ENCODE data around the gene TRERF1.

The TRERF1 gene

DNA sequence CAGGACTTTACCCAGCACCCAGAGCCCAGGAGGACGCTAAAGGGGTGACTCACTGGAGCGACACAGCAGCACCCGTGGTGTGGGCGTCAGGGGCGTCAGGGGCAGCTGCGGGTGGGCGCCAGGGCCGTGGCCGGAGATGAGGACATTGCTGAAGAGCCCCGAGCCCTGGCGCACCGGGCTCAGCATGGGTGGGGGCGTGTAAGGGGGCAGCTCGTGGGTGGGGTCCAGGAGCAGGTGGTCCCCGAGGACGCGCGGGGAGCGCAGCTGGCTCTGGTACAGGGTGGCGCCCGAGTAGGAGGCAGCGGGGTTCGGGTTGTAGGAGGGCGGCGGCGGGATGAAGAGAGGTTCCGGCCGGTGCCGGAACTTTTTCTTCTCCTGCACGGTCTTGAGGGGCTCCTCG lies 192.4 kb downstream of the TRERF1 start:
- H3K9me3 ChIP-seq (ENCODE audit: control insufficient read depth, insufficient read depth, low read length) = no peaks in the 10 kb centered on the region
- no peak overlapping the region for H3K4me3 ChIP-seq (ENCODE audit: low read depth, low read length)
- H3K9ac ChIP-seq (ENCODE audit: low read depth, low read length) = no peak overlapping the region
- H3K36me3 ChIP-seq (ENCODE audit: control insufficient read depth, insufficient read depth, low read length) = peaks cover 11% of the 10 kb centered on the region
- peaks cover 21% of the 10 kb centered on the region for H3K4me1 ChIP-seq (ENCODE audit: control insufficient read depth, insufficient read depth, low read length)
- H3K27me3 ChIP-seq (ENCODE audit: control insufficient read depth, insufficient read depth, low read length) = no peaks in the 10 kb centered on the region

DNA sequence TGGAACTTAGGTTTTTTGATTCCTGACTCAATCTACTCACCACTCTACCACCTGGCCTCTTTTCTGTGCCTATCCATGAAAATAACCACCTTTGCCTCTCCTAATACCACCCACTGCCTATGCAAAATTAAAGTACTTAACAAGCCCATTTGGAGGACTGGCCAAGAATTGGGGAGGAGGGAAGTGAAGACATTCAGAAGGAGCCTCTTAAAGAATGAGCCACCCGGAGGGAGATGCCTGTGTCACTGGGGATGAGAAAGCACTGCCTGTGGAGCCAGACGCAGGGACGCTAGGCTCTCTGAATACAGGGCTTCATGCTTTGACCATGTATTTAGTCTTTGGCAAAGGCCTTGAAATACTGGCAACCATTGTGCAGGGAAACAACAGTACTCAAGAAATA lies 194.1 kb downstream of the TRERF1 start:
- Histone ChIP-seq H3K9ac (ENCODE audit: low read depth, low read length) (no peak overlapping the region), H3K36me3 (ENCODE audit: control insufficient read depth, insufficient read depth, low read length) (peaks cover 15% of the 10 kb centered on the region), H3K4me3 (ENCODE audit: low read depth, low read length) (no peak overlapping the region), H3K27me3 (ENCODE audit: control insufficient read depth, insufficient read depth, low read length) (no peaks in the 10 kb centered on the region), H3K4me1 (ENCODE audit: control insufficient read depth, insufficient read depth, low read length) (peaks cover 21% of the 10 kb centered on the region), H3K9me3 (ENCODE audit: control insufficient read depth, insufficient read depth, low read length) (no peaks in the 10 kb centered on the region)

DNA sequence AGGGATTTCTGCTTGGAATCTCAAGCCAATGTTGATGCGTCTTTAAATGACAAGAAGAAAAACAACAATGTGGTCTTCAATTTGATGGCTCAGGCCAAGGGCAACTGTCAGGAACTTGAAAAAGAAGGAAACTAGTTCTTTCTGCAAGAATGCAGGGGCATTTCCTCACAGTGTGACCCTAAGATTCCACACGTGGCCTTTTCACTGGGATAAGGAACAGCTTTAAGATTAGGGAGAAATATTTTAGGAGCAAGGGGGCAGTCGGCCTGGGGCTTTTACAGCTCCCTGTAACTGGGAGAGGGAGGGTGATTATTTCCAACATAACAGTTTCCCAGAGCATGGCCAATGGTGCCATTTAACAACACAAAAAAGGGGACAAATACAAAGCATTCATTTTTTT lies 194.7 kb downstream of the TRERF1 start:
- Histone ChIP-seq H3K4me3 (ENCODE audit: low read depth, low read length) (no peak overlapping the region), H3K27me3 (ENCODE audit: control insufficient read depth, insufficient read depth, low read length) (no peaks in the 10 kb centered on the region), H3K36me3 (ENCODE audit: control insufficient read depth, insufficient read depth, low read length) (peaks cover 15% of the 10 kb centered on the region), H3K9ac (ENCODE audit: low read depth, low read length) (no peak overlapping the region), H3K9me3 (ENCODE audit: control insufficient read depth, insufficient read depth, low read length) (no peaks in the 10 kb centered on the region), H3K4me1 (ENCODE audit: control insufficient read depth, insufficient read depth, low read length) (peaks cover 21% of the 10 kb centered on the region)

DNA sequence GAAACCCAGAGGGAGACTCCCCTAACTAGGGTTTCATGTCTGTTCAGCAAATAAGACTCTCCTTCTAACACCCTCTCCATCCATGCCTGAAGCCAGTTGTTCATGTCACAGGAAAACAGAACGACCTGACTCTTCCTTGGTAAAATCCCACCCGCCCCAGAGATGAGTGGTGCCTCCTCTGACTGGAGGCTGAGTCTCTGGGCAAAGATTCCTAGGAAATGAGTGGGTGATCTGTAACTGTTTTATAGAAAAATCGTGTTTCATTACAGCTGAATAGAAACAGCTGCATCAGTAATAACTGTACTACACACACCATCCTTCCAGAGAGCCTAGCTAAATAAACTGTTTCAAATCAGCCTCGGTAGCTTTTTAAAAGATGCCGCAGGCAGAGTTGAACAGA lies 196.7 kb downstream of the TRERF1 start:
- H3K36me3 ChIP-seq (ENCODE audit: control insufficient read depth, insufficient read depth, low read length) = peaks cover 20% of the 10 kb centered on the region
- no peaks in the 10 kb centered on the region for H3K9me3 ChIP-seq (ENCODE audit: control insufficient read depth, insufficient read depth, low read length)
- no peak overlapping the region for H3K9ac ChIP-seq (ENCODE audit: low read depth, low read length)
- H3K27me3 ChIP-seq (ENCODE audit: control insufficient read depth, insufficient read depth, low read length) = no peaks in the 10 kb centered on the region
- no peak overlapping the region for H3K4me3 ChIP-seq (ENCODE audit: low read depth, low read length)
- peaks cover 15% of the 10 kb centered on the region for H3K4me1 ChIP-seq (ENCODE audit: control insufficient read depth, insufficient read depth, low read length)

DNA sequence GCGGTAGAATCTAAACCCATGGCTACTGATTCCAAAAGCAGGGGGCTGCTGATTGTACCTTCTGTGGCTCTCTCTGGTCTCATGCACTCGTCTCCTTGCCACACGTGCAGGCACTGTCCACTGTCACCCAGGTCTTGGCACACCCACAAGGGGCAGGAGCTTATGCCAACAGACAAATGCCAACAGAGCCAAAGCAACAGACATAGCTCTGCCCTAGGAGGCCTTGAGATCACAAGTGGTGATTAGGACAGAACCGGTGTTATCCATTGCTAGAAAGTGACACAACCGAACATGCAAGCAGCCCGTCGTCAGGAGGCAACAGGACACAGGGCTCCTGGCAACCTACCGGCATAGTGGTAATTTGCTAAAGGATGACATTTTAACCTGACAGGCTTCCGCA lies 197.2 kb downstream of the TRERF1 start:
- Histone ChIP-seq H3K4me1 (ENCODE audit: control insufficient read depth, insufficient read depth, low read length) (peaks cover 15% of the 10 kb centered on the region), H3K27me3 (ENCODE audit: control insufficient read depth, insufficient read depth, low read length) (no peaks in the 10 kb centered on the region), H3K4me3 (ENCODE audit: low read depth, low read length) (no peak overlapping the region), H3K9ac (ENCODE audit: low read depth, low read length) (no peak overlapping the region), H3K9me3 (ENCODE audit: control insufficient read depth, insufficient read depth, low read length) (no peaks in the 10 kb centered on the region), H3K36me3 (ENCODE audit: control insufficient read depth, insufficient read depth, low read length) (peaks cover 20% of the 10 kb centered on the region)

DNA sequence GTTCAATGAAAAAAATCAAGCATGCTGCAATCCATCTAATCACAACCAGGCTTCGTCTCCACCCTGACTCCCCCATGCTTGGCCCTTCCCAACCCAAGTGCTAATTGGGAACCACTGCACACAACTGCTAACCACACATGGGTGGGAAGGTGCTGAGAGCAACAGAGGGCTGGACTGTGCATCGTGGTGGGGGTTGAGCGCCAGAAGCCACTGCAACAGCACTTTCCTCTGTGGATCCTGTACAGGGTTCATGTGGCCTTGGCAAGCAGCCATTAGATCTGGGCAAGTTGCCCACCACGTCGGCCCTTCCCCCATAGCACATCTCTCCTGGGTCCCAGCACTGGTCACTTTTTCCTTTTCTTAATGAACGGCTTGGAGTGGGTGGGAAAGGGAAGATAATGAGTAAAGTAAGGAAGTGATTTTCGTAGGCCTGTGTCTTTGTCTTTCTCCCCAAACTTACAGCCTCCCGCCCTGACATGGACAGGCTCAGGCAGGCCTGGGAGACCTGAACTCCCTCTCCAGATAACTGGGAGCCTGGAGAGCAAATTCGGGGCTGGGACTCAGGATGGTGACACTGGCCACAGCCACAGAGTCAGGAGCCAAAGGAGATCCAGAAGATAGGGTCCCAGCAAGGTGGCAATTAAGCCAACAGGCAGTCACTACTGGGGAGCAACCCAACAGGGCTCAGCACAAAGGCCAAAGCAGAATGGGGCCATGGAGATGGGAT lies 199.7 kb downstream of the TRERF1 start:
- Histone ChIP-seq H3K4me3 (ENCODE audit: low read depth, low read length) (no peak overlapping the region), H3K9me3 (ENCODE audit: control insufficient read depth, insufficient read depth, low read length) (no peaks in the 10 kb centered on the region), H3K9ac (ENCODE audit: low read depth, low read length) (no peak overlapping the region), H3K4me1 (ENCODE audit: control insufficient read depth, insufficient read depth, low read length) (peaks cover 6% of the 10 kb centered on the region), H3K27me3 (ENCODE audit: control insufficient read depth, insufficient read depth, low read length) (no peaks in the 10 kb centered on the region), H3K36me3 (ENCODE audit: control insufficient read depth, insufficient read depth, low read length) (peaks cover 29% of the 10 kb centered on the region)

DNA sequence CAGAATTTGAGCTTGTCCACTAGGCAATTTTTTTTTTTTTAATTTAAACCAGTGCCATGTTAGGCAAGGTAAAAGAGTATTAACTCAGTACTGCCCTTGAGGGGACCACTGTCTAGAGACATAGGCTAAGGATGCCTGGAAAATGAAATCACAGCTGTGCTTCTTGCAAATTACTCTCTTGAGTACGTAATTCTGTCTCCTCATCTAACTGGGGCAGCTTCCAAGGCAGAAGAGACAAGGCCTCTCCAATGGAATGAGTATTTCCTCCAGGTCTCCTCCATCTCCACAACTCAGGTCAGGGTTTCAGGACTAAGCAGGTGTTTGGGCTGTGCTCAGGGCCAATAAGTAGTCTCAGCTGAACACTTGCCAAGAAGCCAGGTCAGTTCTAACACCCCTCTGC lies 200.2 kb downstream of the TRERF1 start:
- H3K4me1 ChIP-seq (ENCODE audit: control insufficient read depth, insufficient read depth, low read length) = peaks cover under 1% of the 10 kb centered on the region
- peaks cover 29% of the 10 kb centered on the region for H3K36me3 ChIP-seq (ENCODE audit: control insufficient read depth, insufficient read depth, low read length)
- H3K9me3 ChIP-seq (ENCODE audit: control insufficient read depth, insufficient read depth, low read length) = no peaks in the 10 kb centered on the region
- H3K27me3 ChIP-seq (ENCODE audit: control insufficient read depth, insufficient read depth, low read length) = no peaks in the 10 kb centered on the region
- H3K9ac ChIP-seq (ENCODE audit: low read depth, low read length) = no peak overlapping the region
- H3K4me3 ChIP-seq (ENCODE audit: low read depth, low read length) = no peak overlapping the region

DNA sequence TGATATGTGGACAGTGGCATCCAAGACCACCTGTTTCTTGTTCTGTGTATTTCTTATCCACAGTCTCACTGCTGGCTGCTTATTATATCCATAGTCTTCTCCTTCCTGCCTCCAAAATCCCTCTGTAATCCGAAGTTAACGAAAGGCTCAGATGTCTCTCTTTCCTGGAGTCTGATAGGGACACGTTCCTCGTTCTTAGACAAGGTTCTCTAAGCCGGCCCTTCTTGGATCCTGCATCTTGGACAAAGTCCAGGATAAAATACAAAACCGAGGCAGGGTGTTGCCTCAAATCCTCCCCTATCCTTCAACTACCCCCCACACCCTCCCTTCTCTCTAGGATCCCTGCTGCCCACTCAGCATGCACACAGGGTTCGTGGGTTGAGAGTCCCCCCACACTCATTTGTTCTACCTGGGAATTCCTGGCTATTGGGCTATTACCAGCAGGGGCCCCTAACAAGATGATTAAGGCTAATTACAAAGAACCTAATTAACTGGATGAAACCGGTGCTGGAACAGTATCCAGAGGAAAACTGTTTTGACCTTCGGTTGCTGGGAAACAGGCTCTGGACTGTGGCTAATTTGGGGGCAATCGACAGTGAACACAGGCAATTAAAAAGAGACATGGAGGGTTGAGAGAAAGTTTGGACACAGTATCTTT lies 201.3 kb downstream of the TRERF1 start:
- H3K4me1 ChIP-seq (ENCODE audit: control insufficient read depth, insufficient read depth, low read length) = no peaks in the 10 kb centered on the region
- no peaks in the 10 kb centered on the region for H3K9me3 ChIP-seq (ENCODE audit: control insufficient read depth, insufficient read depth, low read length)
- no peak overlapping the region for H3K4me3 ChIP-seq (ENCODE audit: low read depth, low read length)
- H3K36me3 ChIP-seq (ENCODE audit: control insufficient read depth, insufficient read depth, low read length) = peaks cover 28% of the 10 kb centered on the region
- H3K27me3 ChIP-seq (ENCODE audit: control insufficient read depth, insufficient read depth, low read length) = no peaks in the 10 kb centered on the region
- no peak overlapping the region for H3K9ac ChIP-seq (ENCODE audit: low read depth, low read length)

DNA sequence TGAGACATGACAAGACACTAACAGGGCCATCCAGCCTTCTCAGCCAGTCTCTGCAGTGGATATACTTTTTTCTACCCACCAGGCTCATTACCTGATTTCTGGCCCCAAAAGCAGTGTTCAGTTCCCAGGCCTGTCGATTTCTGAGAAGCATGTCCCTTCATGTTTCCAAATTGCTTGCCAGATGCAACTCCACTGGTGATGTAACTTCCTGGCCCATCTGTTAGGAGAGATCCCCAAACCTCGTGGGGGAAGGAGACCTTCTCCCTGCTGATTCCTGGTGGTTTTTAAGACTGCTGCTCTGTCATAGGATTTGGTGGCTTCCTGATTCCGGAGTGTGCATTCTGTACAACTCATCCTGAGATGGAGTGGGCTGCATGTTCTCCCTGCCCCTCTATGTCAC lies 202.4 kb downstream of the TRERF1 start:
- Histone ChIP-seq H3K9me3 (ENCODE audit: control insufficient read depth, insufficient read depth, low read length) (no peaks in the 10 kb centered on the region), H3K27me3 (ENCODE audit: control insufficient read depth, insufficient read depth, low read length) (no peaks in the 10 kb centered on the region), H3K9ac (ENCODE audit: low read depth, low read length) (no peak overlapping the region), H3K36me3 (ENCODE audit: control insufficient read depth, insufficient read depth, low read length) (peaks cover 22% of the 10 kb centered on the region), H3K4me1 (ENCODE audit: control insufficient read depth, insufficient read depth, low read length) (no peaks in the 10 kb centered on the region), H3K4me3 (ENCODE audit: low read depth, low read length) (no peak overlapping the region)

DNA sequence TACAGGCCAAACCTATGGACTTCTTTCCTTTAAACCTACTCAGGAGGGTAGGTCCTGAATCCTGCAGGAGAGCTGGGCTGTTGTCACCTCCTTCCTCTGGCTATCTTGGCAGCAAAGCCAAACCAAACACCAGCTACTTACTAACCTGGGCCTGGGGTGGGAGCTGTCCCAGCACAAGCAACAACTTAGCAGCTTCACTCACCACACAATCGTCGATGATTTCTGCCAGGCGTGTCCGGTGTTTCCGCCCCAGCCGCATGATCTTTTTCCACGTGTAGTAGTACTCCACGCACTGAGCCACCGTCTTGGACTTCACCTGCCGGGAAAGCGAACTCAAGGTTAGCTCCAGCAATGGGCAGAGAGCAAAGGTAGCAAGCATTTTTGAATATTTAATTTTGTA lies 208.7 kb downstream of the TRERF1 start:
- no peak overlapping the region for H3K9ac ChIP-seq (ENCODE audit: low read depth, low read length)
- H3K4me1 ChIP-seq (ENCODE audit: control insufficient read depth, insufficient read depth, low read length) = peaks cover 9% of the 10 kb centered on the region
- no peaks in the 10 kb centered on the region for H3K27me3 ChIP-seq (ENCODE audit: control insufficient read depth, insufficient read depth, low read length)
- H3K4me3 ChIP-seq (ENCODE audit: low read depth, low read length) = no peak overlapping the region
- no peaks in the 10 kb centered on the region for H3K9me3 ChIP-seq (ENCODE audit: control insufficient read depth, insufficient read depth, low read length)
- H3K36me3 ChIP-seq (ENCODE audit: control insufficient read depth, insufficient read depth, low read length) = peaks cover 14% of the 10 kb centered on the region

DNA sequence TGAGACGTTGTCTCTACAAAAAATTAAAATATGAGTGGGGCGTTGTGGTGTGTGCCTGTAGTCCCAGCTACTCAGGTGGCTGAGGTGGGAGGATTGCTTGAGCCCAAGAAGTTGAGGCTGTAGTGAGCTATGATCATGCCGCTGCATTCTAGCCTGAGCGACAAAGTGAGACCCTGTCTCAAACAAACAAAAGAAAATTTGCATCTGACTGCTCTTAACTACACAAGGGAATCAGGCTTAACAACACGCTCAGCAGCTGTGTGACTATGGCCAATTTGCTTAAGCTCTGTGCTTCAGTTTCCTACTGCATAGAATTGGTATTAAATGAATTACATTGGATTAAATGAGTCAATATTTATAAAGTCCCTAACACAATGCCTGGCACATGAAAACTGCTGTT lies 209.8 kb downstream of the TRERF1 start:
- Histone ChIP-seq H3K36me3 (ENCODE audit: control insufficient read depth, insufficient read depth, low read length) (peaks cover 14% of the 10 kb centered on the region), H3K9ac (ENCODE audit: low read depth, low read length) (no peak overlapping the region), H3K4me1 (ENCODE audit: control insufficient read depth, insufficient read depth, low read length) (peaks cover 9% of the 10 kb centered on the region), H3K9me3 (ENCODE audit: control insufficient read depth, insufficient read depth, low read length) (no peaks in the 10 kb centered on the region), H3K4me3 (ENCODE audit: low read depth, low read length) (no peak overlapping the region), H3K27me3 (ENCODE audit: control insufficient read depth, insufficient read depth, low read length) (no peaks in the 10 kb centered on the region)

DNA sequence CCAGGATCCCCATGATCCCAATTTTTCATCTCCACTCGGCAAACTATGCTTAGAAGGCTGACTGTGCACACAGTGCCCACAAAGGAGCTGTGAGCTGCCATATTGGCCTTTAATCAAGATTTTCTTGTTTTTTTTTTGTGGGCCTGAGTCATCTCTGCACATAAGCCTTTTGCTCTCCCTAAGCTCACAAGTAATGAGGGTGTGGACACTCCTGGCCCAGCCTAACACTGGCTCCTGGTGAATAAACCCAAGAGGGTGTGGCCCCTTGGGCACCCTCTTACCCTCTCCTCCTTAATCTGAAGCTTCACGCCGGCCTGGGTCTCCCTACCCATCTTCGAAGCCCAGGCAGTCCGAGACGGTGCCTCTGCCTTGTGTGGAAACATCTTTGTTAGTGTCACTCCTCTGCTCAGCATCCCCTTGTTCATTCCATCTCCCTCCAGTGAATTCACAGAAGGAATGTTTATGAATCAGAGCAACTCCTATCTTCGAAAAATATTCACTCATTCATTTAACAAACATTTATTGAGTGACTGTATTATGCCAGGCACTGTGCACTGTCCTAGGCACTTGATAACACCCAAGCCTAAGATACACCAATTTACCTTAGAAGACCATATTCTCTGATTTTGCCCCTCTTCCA lies 211.9 kb downstream of the TRERF1 start:
- no peaks in the 10 kb centered on the region for H3K27me3 ChIP-seq (ENCODE audit: control insufficient read depth, insufficient read depth, low read length)
- peaks cover 14% of the 10 kb centered on the region for H3K36me3 ChIP-seq (ENCODE audit: control insufficient read depth, insufficient read depth, low read length)
- no peaks in the 10 kb centered on the region for H3K9me3 ChIP-seq (ENCODE audit: control insufficient read depth, insufficient read depth, low read length)
- H3K9ac ChIP-seq (ENCODE audit: low read depth, low read length) = no peak overlapping the region
- H3K4me3 ChIP-seq (ENCODE audit: low read depth, low read length) = no peak overlapping the region
- H3K4me1 ChIP-seq (ENCODE audit: control insufficient read depth, insufficient read depth, low read length) = peaks cover 9% of the 10 kb centered on the region
